SK-N-MC (cell line): ENCODE results near the gene EEF1AKMT3.

Source experiments
- DNase-seq: peaks from one replicate; pipeline ENCODE4 v3.0.0-alpha.2; 2011; ENCODE audit warnings: low read depth, low spot score
- H3K27ac ChIP-seq: fragments of 200-600 bp; sonication (generic); 2 replicates; pipeline ENCODE4 v1.5.1; 2016; ENCODE audit warnings: mixed run types
- H3K36me3 ChIP-seq: fragments of 200-600 bp; sonication (generic); 2 replicates; pipeline ENCODE4 v1.6.1; 2017; ENCODE audit warnings: antibody characterized with exemption, low read length, mixed read lengths; ENCODE audit not compliant: insufficient read depth
- H3K4me3 ChIP-seq: fragments of 200-600 bp; sonication (generic); 2 replicates; pipeline ENCODE4 v1.5.1; 2016
- H3K9ac ChIP-seq: fragments of 200-600 bp; sonication (generic); 2 replicates; pipeline ENCODE4 v1.8.0; 2017; ENCODE audit warnings: mixed run types, mixed read lengths; ENCODE audit not compliant: insufficient read length
- H3K9me3 ChIP-seq: fragments of 200-600 bp; sonication (generic); 2 replicates; pipeline ENCODE4 v1.6.1; 2017; ENCODE audit warnings: low read depth, mild to moderate bottlenecking, antibody characterized with exemption, low read length, moderate library complexity, mixed read lengths
- EZH2 ChIP-seq: fragments of 200-600 bp; sonication (generic); IDR thresholded peaks from one replicate; pipeline ENCODE4 v1.6.1; 2017; ENCODE audit warnings: antibody characterized with exemption
- FOXP2 ChIP-seq: optimal IDR thresholded peaks from 2 replicates; pipeline ENCODE3; 2011; ENCODE audit warnings: mild to moderate bottlenecking, moderate library complexity; ENCODE audit not compliant: insufficient read depth; ENCODE audit errors: extremely low read length, control extremely low read depth
- POLR2AphosphoS5 ChIP-seq: IDR thresholded peaks from 2 replicates; pipeline ENCODE4 v1.6.1; 2012; ENCODE audit warnings: mild to moderate bottlenecking, low read depth, low read length, borderline replicate concordance

EEF1AKMT3 gene

GRCh38 chr12:57726884-57727757 is 45.3 kb upstream of the EEF1AKMT3 start:
- H3K9me3 ChIP-seq: no peaks in the 10 kb centered on the region
- no peaks in the 10 kb centered on the region for H3K36me3 ChIP-seq
- TF ChIP-seq FOXP2 (no peak), POLR2AphosphoS5 (no peak), EZH2 (no peak)
- H3K9ac ChIP-seq: peak overlapping the region; percentile 90
- peak overlapping the region; percentile 99 for H3K4me3 ChIP-seq
- no peak overlapping the region for H3K27ac ChIP-seq
- no peak for DNase-seq

GRCh38 chr12:57727758-57728395 is 44.5 kb upstream of the EEF1AKMT3 start:
- TF ChIP-seq EZH2: no peak
- TF ChIP-seq POLR2AphosphoS5: no peak
- TF ChIP-seq FOXP2: no peak
- H3K4me3 ChIP-seq: no peak overlapping the region
- H3K9me3 ChIP-seq: no peaks in the 10 kb centered on the region
- H3K36me3 ChIP-seq: no peaks in the 10 kb centered on the region
- DNase-seq: no peak
- H3K27ac ChIP-seq: no peak overlapping the region
- H3K9ac ChIP-seq: no peak overlapping the region

GRCh38 chr12:57729321-57729844 is 43.0 kb upstream of the EEF1AKMT3 start:
- H3K4me3 ChIP-seq: no peak overlapping the region
- no peaks in the 10 kb centered on the region for H3K36me3 ChIP-seq
- no peak for DNase-seq
- no peak overlapping the region for H3K9ac ChIP-seq
- H3K27ac ChIP-seq: no peak overlapping the region
- H3K9me3 ChIP-seq: no peaks in the 10 kb centered on the region
- TF ChIP-seq EZH2: no peak

GRCh38 chr12:57730336-57731067 is 41.9 kb upstream of the EEF1AKMT3 start:
- no peak overlapping the region for H3K27ac ChIP-seq
- DNase-seq: no peak
- H3K9ac ChIP-seq: no peak overlapping the region
- H3K36me3 ChIP-seq: no peaks in the 10 kb centered on the region
- no peaks in the 10 kb centered on the region for H3K9me3 ChIP-seq
- TF ChIP-seq POLR2AphosphoS5: no peak
- TF ChIP-seq FOXP2: no peak
- no peak for TF ChIP-seq EZH2
- H3K4me3 ChIP-seq: no peak overlapping the region

- no peaks in the 10 kb centered on the region for H3K36me3 ChIP-seq
- no peak for TF ChIP-seq FOXP2
- TF ChIP-seq POLR2AphosphoS5: no peak
- no peak for TF ChIP-seq EZH2
- DNase-seq: no peak
Observed at GRCh38 chr12:57731411-57732080, 40.9 kb upstream of the EEF1AKMT3 start.

GRCh38 chr12:57732270-57732669 is 40.1 kb upstream of the EEF1AKMT3 start:
- no peak for TF ChIP-seq POLR2AphosphoS5
- no peak for TF ChIP-seq EZH2
- no peak for TF ChIP-seq FOXP2
- no peaks in the 10 kb centered on the region for H3K36me3 ChIP-seq

More at GRCh38 chr12:57731411-57732080, 40.9 kb upstream of the EEF1AKMT3 start:
- H3K27ac ChIP-seq: no peak overlapping the region
- H3K9ac ChIP-seq: no peak overlapping the region
- no peak overlapping the region for H3K4me3 ChIP-seq
- no peaks in the 10 kb centered on the region for H3K9me3 ChIP-seq

GRCh38 chr12:57732726-57733593 is 39.5 kb upstream of the EEF1AKMT3 start:
- H3K9ac ChIP-seq: no peak overlapping the region
- H3K4me3 ChIP-seq: no peak overlapping the region
- no peaks in the 10 kb centered on the region for H3K9me3 ChIP-seq
- no peaks in the 10 kb centered on the region for H3K36me3 ChIP-seq
- TF ChIP-seq EZH2 (no peak), FOXP2 (no peak), POLR2AphosphoS5 (no peak)
- no peak overlapping the region for H3K27ac ChIP-seq
- no peak for DNase-seq

More at GRCh38 chr12:57732270-57732669, 40.1 kb upstream of the EEF1AKMT3 start:
- Histone ChIP-seq H3K27ac (no peak overlapping the region), H3K9ac (no peak overlapping the region), H3K9me3 (no peaks in the 10 kb centered on the region), H3K4me3 (no peak overlapping the region)
- DNase-seq: no peak
